ENCODE measurements around the gene ADGRL3. TPM values are rescaled to one million over a fixed set of nuclear protein-coding genes. Genes with fewer than 3 reads are reported as not detected.

The ADGRL3 gene
- total RNA-seq, 4 donors from 2014 or later, result 0.67 to 4.6 (median 1.6) TPM

- no peaks in the 10 kb centered on the region for H3K9me3 ChIP-seq
- no peak overlapping the region for H3K27ac ChIP-seq
- no peaks in the 10 kb centered on the region for H3K27me3 ChIP-seq
- no peaks in the 10 kb centered on the region for H3K36me3 ChIP-seq
- intact Hi-C loops (cut with DNase I), result no loop called here
- no peaks in the 10 kb centered on the region for H3K4me1 ChIP-seq
- WGBS, 2 donors, result 70 to 92% methylated on average over 2 of the region's 2 CpGs
- no peak for DNase-seq
- H3K4me3 ChIP-seq (replicated peaks in 1 of 3), result no peak overlapping the region
- no peak for TF ChIP-seq CTCF (IDR thresholded peaks at IDR 0.05)
- TF ChIP-seq POLR2A (IDR thresholded peaks at IDR 0.05), result no peak
These were observed 96.0 kb downstream of the ADGRL3 start for GRCh38 chr4:61296144-61296543.

- intact Hi-C loops (cut with DNase I), result no loop called here
- no peaks in the 10 kb centered on the region for H3K27me3 ChIP-seq
- no peak overlapping the region for H3K4me3 ChIP-seq (replicated peaks in 1 of 3)
- H3K27ac ChIP-seq, result no peak overlapping the region
- TF ChIP-seq CTCF (IDR thresholded peaks at IDR 0.05) (no peak), POLR2A (IDR thresholded peaks at IDR 0.05) (no peak)
- DNase-seq, result no peak
- 75 to 78% methylated on average over 4 of the region's 4 CpGs for WGBS, 2 donors
- H3K4me1 ChIP-seq, result no peaks in the 10 kb centered on the region
- no peaks in the 10 kb centered on the region for H3K36me3 ChIP-seq
- H3K9me3 ChIP-seq, result no peaks in the 10 kb centered on the region
These were observed 98.1 kb downstream of the ADGRL3 start for GRCh38 chr4:61298178-61298740.

GRCh38 chr4:61299316-61299715, 99.2 kb downstream of the ADGRL3 start:
- Histone ChIP-seq H3K27me3 (no peaks in the 10 kb centered on the region), H3K4me1 (no peaks in the 10 kb centered on the region), H3K9me3 (no peaks in the 10 kb centered on the region), H3K36me3 (no peaks in the 10 kb centered on the region), H3K27ac (no peak overlapping the region), H3K4me3 (replicated peaks in 1 of 3) (no peak overlapping the region)
- intact Hi-C loops (cut with DNase I), result no loop called here
- TF ChIP-seq POLR2A (IDR thresholded peaks at IDR 0.05) (no peak), CTCF (IDR thresholded peaks at IDR 0.05) (no peak)
- WGBS, 2 donors, result 73 to 75% methylated on average over 4 of the region's 4 CpGs
- no peak for DNase-seq

- Histone ChIP-seq H3K27me3 (no peaks in the 10 kb centered on the region), H3K4me3 (replicated peaks in 1 of 3) (no peak overlapping the region), H3K27ac (no peak overlapping the region), H3K36me3 (no peaks in the 10 kb centered on the region), H3K9me3 (no peaks in the 10 kb centered on the region), H3K4me1 (no peaks in the 10 kb centered on the region)
- no peak for DNase-seq
- 81 to 92% methylated on average over 2 of the region's 2 CpGs for WGBS, 2 donors
- TF ChIP-seq POLR2A (IDR thresholded peaks at IDR 0.05), result no peak
- no peak for TF ChIP-seq CTCF (IDR thresholded peaks at IDR 0.05)
- intact Hi-C loops (cut with DNase I), result no loop called here
These were observed 100.2 kb downstream of the ADGRL3 start for GRCh38 chr4:61300266-61300844.

GRCh38 chr4:61301271-61301670, 101.1 kb downstream of the ADGRL3 start:
- WGBS, 2 donors, result 48 to 57% methylated on average over 3 of the region's 3 CpGs
- TF ChIP-seq POLR2A (IDR thresholded peaks at IDR 0.05) (no peak), CTCF (IDR thresholded peaks at IDR 0.05) (no peak)
- intact Hi-C loops (cut with DNase I), result no loop called here
- DNase-seq, result no peak
- Histone ChIP-seq H3K9me3 (no peaks in the 10 kb centered on the region), H3K4me1 (no peaks in the 10 kb centered on the region), H3K27me3 (no peaks in the 10 kb centered on the region), H3K36me3 (no peaks in the 10 kb centered on the region), H3K27ac (no peak overlapping the region), H3K4me3 (replicated peaks in 1 of 3) (no peak overlapping the region)

Data from thyroid gland (tissue), 4 donors.